HepG2 (cell line): ENCODE measurements around the gene SV2A. TPM values are rescaled to one million over a fixed set of nuclear protein-coding genes. Genes with fewer than 3 reads are reported as not detected.

Experiments
- ATAC-seq: fragments of 200-7000 bp; cut with Tn5 transposase; 3 replicates; pipeline ENCODE4 v1.9.1; 2020; ENCODE audit warnings: mild to moderate bottlenecking, moderate library complexity
- BruUV-seq: library from RNA; stranded (reverse); fragments of 400-500 nt; replicated peaks from 2 replicates; lab custom pipeline; 2021; lab: Mats Ljungman, UMichigan
- CTCF ChIA-PET: fragments of 300-600 bp; formaldehyde crosslinking; extraction: SDS; loops from one replicate; lab custom pipeline; 2021; ENCODE audit warnings: low total read pairs, inconsistent platforms, low intra/inter-chr PET ratio; lab: Yijun Ruan, JAX
- POLR2A ChIA-PET: fragments of 350-600 bp; sonication (Branson Sonifier 250); formaldehyde crosslinking; loops from one replicate; lab custom pipeline; 2020; ENCODE audit warnings: antibody characterized with exemption, inconsistent platforms; lab: Yijun Ruan, JAX
- DNase-seq: peaks from one replicate; pipeline ENCODE4 v3.0.0-alpha.2; 2015; ENCODE audit warnings: low spot score
- FAIRE-seq: peaks from 3 replicates; lab custom pipeline; 2011; peaks lifted over from hg19 to GRCh38; lab: Jason Lieb, UNC
- H2AFZ ChIP-seq: one replicate; pipeline ENCODE4 v1.6.1; 2011; ENCODE audit warnings: low read length, inconsistent platforms
- H3K27ac ChIP-seq: fragments of 300-600 bp; 3 replicates; pipeline ENCODE4 v1.8.0; 2011; ENCODE audit warnings: mixed run types, mild to moderate bottlenecking, mixed read lengths, low read length, inconsistent platforms; ENCODE audit not compliant: insufficient read depth; ENCODE audit errors: extremely low read length
- H3K27me3 ChIP-seq, 2 experiments: fragments of 200-600 bp in 1 of 2; 2 replicates in 1 of 2; 3 replicates in 1 of 2; pipeline versions ENCODE4 v1.6.0 to v1.8.0; 2011; ENCODE audit warnings: low read length in 2 of 2, mild to moderate bottlenecking in 2 of 2, moderate library complexity in 2 of 2, inconsistent platforms in 1 of 2; ENCODE audit not compliant: insufficient read depth in 2 of 2, control insufficient read depth in 1 of 2
- H3K36me3 ChIP-seq, 2 experiments: fragments of 200-600 bp in 1 of 2; replicated peaks in 1 of 2; 2 replicates in 1 of 2; 3 replicates in 1 of 2; pipeline versions ENCODE4 v1.5.1 to v1.8.0; 2011; ENCODE audit warnings: low read length in 2 of 2, inconsistent platforms in 1 of 2; ENCODE audit not compliant: insufficient read depth in 2 of 2, control insufficient read depth in 1 of 2
- H3K4me1 ChIP-seq: 2 replicates; pipeline ENCODE4 v1.5.1; 2012; ENCODE audit warnings: low read length, inconsistent platforms; ENCODE audit not compliant: insufficient read depth
- H3K4me2 ChIP-seq: 2 replicates; pipeline ENCODE4 v1.6.0; 2011; ENCODE audit warnings: low read depth, low read length, inconsistent platforms
- H3K4me3 ChIP-seq, 3 experiments: fragments of 200-600 bp in 1 of 3; sonication (generic), shearing (Covaris generic) in 1 of 3; replicated peaks in 1 of 3; 2 replicates each; pipeline ENCODE4 v1.5.1; 2011 to 2016; ENCODE audit warnings: low read length in 3 of 3, inconsistent platforms in 2 of 3, low read depth in 2 of 3, mild to moderate bottlenecking in 2 of 3, control low read depth in 1 of 3, mixed read lengths in 1 of 3; ENCODE audit not compliant: insufficient read depth in 1 of 3
- H3K79me2 ChIP-seq: one replicate; pipeline ENCODE4 v1.6.1; 2011; ENCODE audit warnings: low read length, inconsistent platforms; ENCODE audit not compliant: insufficient read depth
- H3K9ac ChIP-seq: 2 replicates; pipeline ENCODE4 v1.6.0; 2011; ENCODE audit warnings: mild to moderate bottlenecking, low read depth, low read length, inconsistent platforms; ENCODE audit not compliant: insufficient read depth
- H3K9me3 ChIP-seq: 2 replicates; pipeline ENCODE4 v1.5.1; 2012; ENCODE audit warnings: mild to moderate bottlenecking, low read length
- H4K20me1 ChIP-seq: 2 replicates; pipeline ENCODE4 v1.6.0; 2011; ENCODE audit warnings: inconsistent platforms, mild to moderate bottlenecking, low read length, moderate library complexity; ENCODE audit not compliant: insufficient read depth
- ATF7 ChIP-seq, 2 experiments: fragments of 450-650 bp in 1 of 2; sonication (generic) in 1 of 2; formaldehyde crosslinking in 1 of 2; IDR thresholded peaks; 2 replicates each; pipeline versions ENCODE4 v1.4.0 to v1.6.1; 2016 to 2020; ENCODE audit warnings: antibody characterized with exemption in 1 of 2, mild to moderate bottlenecking in 1 of 2, missing genetic modification reagents in 1 of 2
- ATF7-NPFF ChIP-seq: sonication (generic); formaldehyde crosslinking; IDR thresholded peaks from 2 replicates; pipeline ENCODE4 v1.8.1; 2023; ENCODE audit warnings: mild to moderate bottlenecking, low read depth, missing genetic modification reagents, moderate library complexity
- GATA4 ChIP-seq: sonication (generic); IDR thresholded peaks from 2 replicates; pipeline ENCODE4 v1.6.1; 2016; ENCODE audit warnings: antibody characterized with exemption, low read depth, borderline replicate concordance
- MTF2 ChIP-seq: sonication (generic); formaldehyde crosslinking; IDR thresholded peaks from 2 replicates; pipeline ENCODE4 v1.5.0; 2020; ENCODE audit warnings: missing genetic modification reagents, borderline replicate concordance
- NFYB ChIP-seq: sonication (generic); formaldehyde crosslinking; IDR thresholded peaks from 2 replicates; pipeline ENCODE4 v1.4.0; 2020; ENCODE audit warnings: missing genetic modification reagents
- POLR2G ChIP-seq: fragments of 200-400 bp; formaldehyde crosslinking; IDR thresholded peaks from 2 replicates; pipeline ENCODE4 v1.6.1; 2018; ENCODE audit warnings: mild to moderate bottlenecking, low read depth, low read length, moderate library complexity
- SIN3A ChIP-seq: IDR thresholded peaks from 2 replicates; pipeline ENCODE4 v1.6.1; 2011; ENCODE audit warnings: low read depth, mild to moderate bottlenecking, control low read depth, low read length, borderline replicate concordance
- ZNF264 ChIP-seq: sonication (generic); formaldehyde crosslinking; IDR thresholded peaks from 2 replicates; pipeline ENCODE4 v1.4.0; 2020; ENCODE audit warnings: missing genetic modification reagents
- ZNF331 ChIP-seq: sonication (generic); formaldehyde crosslinking; IDR thresholded peaks from 2 replicates; pipeline ENCODE4 v1.4.0; 2020; ENCODE audit warnings: missing genetic modification reagents
- ZNF598 ChIP-seq: sonication (generic); formaldehyde crosslinking; IDR thresholded peaks from 2 replicates; pipeline ENCODE4 v1.5.1; 2020; ENCODE audit warnings: mild to moderate bottlenecking, missing genetic modification reagents, borderline replicate concordance
- ZSCAN22 ChIP-seq: sonication (generic); formaldehyde crosslinking; IDR thresholded peaks from 2 replicates; pipeline ENCODE4 v1.4.0; 2020; ENCODE audit warnings: mild to moderate bottlenecking, missing genetic modification reagents
- WGBS: methylation state at CpG from one replicate; pipeline ENCODE4 v1.1.6; 2017; ENCODE audit warnings: low lambda C conversion rate; 5-methylcytosine and 5-hydroxymethylcytosine counted together
- in situ Hi-C: cut with HindIII; loops from 2 replicates; pipeline ENCODE4 v1.10.0; 2017; ENCODE audit warnings: low pct_unique_long_range_greater_than_20kb; ENCODE audit not compliant: extremely low pct_ligation_motif_present
- intact Hi-C: fragments of 100-400 bp; cut with micrococcal nuclease; formaldehyde crosslinking; loops from one replicate; pipeline ENCODE4 v1.10.0; 2022; ENCODE audit not compliant: unreplicated experiment
- polyA plus RNA-seq, 8 experiments: library from polyadenylated mRNA; depleted of rRNA in 3 of 8; stranded (reverse) in 7 of 8; unstranded in 1 of 8; fragments of >200 nt; fragmentation: Illumina TruSeq in 4 of 8; extraction: Trizol in 4 of 8; gene quantifications; 2 replicates each; pipeline versions ENCODE4 v1.2.1 to v1.2.3, GENCODE V29; 2011 to 2016; ENCODE audit warnings: low read depth in 4 of 8, missing spikeins in 1 of 8, mixed read lengths in 1 of 8; ENCODE audit not compliant: insufficient read depth in 1 of 8
- total RNA-seq, 5 experiments: library from RNA; depleted of rRNA; stranded (reverse); fragments of >200 nt; fragmentation: Illumina TruSeq; extraction: Trizol; gene quantifications; 2 replicates each; pipeline ENCODE4 v1.2.3, GENCODE V29; 2016; ENCODE audit warnings: low read depth in 1 of 5
- TF ChIP-seq, protein P1 (sequence below): sonication (generic); IDR thresholded peaks from 2 replicates; pipeline ENCODE4 v1.6.1; 2016; ENCODE audit warnings: low read depth, borderline replicate concordance
- TF ChIP-seq, protein P2 (sequence below): sonication (generic); formaldehyde crosslinking; IDR thresholded peaks from 2 replicates; pipeline ENCODE4 v1.4.0; 2020; ENCODE audit warnings: missing genetic modification reagents, borderline replicate concordance
- TF ChIP-seq, protein P3 (sequence below): sonication (generic); formaldehyde crosslinking; IDR thresholded peaks from 2 replicates; pipeline ENCODE4 v1.9.0; 2022; ENCODE audit warnings: missing genetic modification reagents, mild to moderate bottlenecking, borderline replicate concordance
- TF ChIP-seq, protein P4 (sequence below): sonication (generic); formaldehyde crosslinking; IDR thresholded peaks from 2 replicates; pipeline ENCODE4 v1.4.0; 2020; ENCODE audit warnings: mild to moderate bottlenecking, low read depth, missing genetic modification reagents
- TF ChIP-seq, protein P5 (sequence below): sonication (generic); formaldehyde crosslinking; IDR thresholded peaks from 2 replicates; pipeline ENCODE4 v1.4.0; 2020; ENCODE audit warnings: low read depth, mild to moderate bottlenecking, missing genetic modification reagents

Gene SV2A
- total and polyA plus RNA-seq, 2 of the 13 experiments (the other 11 are each of a cell fraction or from before 2014, with no cell fraction given) = 0.84 to 1.9 TPM

DNA sequence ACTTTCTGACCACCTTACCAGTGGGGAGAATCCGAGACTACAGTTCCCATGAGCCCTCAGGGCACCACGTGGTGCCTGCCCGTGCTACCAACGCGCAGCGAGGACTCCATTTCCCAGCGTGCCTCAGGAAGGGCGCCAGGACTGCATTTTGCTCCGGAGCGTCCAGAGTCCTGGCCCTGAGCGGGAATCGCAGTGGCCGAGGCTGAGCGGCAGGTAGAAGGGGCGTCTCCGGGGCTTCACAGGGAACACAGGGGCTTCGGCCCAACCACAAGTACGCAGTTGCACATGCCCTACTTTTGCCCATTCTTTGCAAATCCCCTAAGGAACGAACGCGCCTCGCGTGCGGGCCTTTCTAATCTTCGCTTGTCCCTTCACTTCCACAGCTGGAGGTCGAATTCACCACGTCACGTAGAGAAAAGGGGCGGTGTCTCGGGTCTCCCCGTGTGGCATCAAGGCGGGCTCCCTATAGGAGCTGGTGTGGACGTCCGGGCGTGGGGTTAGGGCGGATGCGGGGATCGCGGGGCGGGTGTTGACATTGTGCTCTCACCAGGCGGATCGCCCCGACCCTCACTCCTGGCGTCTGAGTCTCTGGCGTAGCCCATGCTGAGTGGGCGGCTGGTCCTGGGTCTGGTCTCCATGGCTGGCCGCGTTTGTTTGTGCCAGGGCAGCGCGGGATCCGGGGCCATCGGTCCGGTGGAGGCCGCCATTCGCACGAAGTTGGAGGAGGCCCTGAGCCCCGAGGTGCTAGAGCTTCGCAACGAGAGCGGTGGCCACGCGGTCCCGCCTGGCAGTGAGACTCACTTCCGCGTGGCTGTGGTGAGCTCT is 18.0 kb downstream of the SV2A start, which contains the start of gene BOLA1:
BOLA1 (plus strand) TSS at position 109 of the 825 bp plus-strand sequence; CDS start at position 601, 492 bp downstream.
- Histone ChIP-seq H3K36me3 (no peaks in the 10 kb centered on the region), H4K20me1 (no peaks in the 10 kb centered on the region), H3K4me2 (peak within 1 kb of the TSS; percentile 69), H3K4me3 (peak within 1 kb of the TSS; percentile 3 to 62 (median 42); a peak in 4 of 6 replicates), H3K4me1 (peaks cover 16% of the 10 kb centered on the region), H3K27ac (peak within 1 kb of the TSS; percentile 55), H3K79me2 (no peaks in the 10 kb centered on the region), H3K9me3 (no peaks in the 10 kb centered on the region), H3K27me3 (no peaks in the 10 kb centered on the region), H2AFZ (peak within 1 kb of the TSS; percentile 59), H3K9ac (peak within 1 kb of the TSS; percentile 72)
- intact Hi-C loops (no loop called here), in situ Hi-C loops (no loop called here)
- ChIA-PET CTCF (no interaction called here), POLR2A (interaction anchor here (2.5 kb wide), 1 partner anchor 12 kb away, joined by 15 read pairs; a partner anchor contains a TSS)
- ATAC-seq (peak; percentile 99), DNase-seq (peak; percentile 78), FAIRE-seq (peak; percentile 79)
- WGBS = 77% methylated on average over 48 of the region's 65 CpGs
- TSS peak; percentile 76 for BruUV-seq
- TF ChIP-seq, protein P1, sequence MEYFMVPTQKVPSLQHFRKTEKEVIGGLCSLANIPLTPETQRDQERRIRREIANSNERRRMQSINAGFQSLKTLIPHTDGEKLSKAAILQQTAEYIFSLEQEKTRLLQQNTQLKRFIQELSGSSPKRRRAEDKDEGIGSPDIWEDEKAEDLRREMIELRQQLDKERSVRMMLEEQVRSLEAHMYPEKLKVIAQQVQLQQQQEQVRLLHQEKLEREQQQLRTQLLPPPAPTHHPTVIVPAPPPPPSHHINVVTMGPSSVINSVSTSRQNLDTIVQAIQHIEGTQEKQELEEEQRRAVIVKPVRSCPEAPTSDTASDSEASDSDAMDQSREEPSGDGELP = no peak
- TF ChIP-seq ZSCAN22 (CRISPR knock-in tag) (no peak), MTF2 (CRISPR knock-in tag) (no peak), GATA4 (no peak), ATF7 (IDR thresholded peaks at IDR 0.05) (no peak), ATF7 (CRISPR knock-in tag; IDR thresholded peaks at IDR 0.05) (no peak), ZNF598 (CRISPR knock-in tag) (peak; percentile 46; the same call in 1 of the 2 replicates), POLR2G (peak; percentile 73), NFYB (CRISPR knock-in tag) (peak; percentile 64), ZNF264 (CRISPR knock-in tag) (no peak), SIN3A (no peak), ATF7-NPFF (CRISPR knock-in tag) (no peak), ZNF331 (CRISPR knock-in tag) (peak; percentile 58; the same call in 1 of the 2 replicates)
- TF ChIP-seq, protein P2, sequence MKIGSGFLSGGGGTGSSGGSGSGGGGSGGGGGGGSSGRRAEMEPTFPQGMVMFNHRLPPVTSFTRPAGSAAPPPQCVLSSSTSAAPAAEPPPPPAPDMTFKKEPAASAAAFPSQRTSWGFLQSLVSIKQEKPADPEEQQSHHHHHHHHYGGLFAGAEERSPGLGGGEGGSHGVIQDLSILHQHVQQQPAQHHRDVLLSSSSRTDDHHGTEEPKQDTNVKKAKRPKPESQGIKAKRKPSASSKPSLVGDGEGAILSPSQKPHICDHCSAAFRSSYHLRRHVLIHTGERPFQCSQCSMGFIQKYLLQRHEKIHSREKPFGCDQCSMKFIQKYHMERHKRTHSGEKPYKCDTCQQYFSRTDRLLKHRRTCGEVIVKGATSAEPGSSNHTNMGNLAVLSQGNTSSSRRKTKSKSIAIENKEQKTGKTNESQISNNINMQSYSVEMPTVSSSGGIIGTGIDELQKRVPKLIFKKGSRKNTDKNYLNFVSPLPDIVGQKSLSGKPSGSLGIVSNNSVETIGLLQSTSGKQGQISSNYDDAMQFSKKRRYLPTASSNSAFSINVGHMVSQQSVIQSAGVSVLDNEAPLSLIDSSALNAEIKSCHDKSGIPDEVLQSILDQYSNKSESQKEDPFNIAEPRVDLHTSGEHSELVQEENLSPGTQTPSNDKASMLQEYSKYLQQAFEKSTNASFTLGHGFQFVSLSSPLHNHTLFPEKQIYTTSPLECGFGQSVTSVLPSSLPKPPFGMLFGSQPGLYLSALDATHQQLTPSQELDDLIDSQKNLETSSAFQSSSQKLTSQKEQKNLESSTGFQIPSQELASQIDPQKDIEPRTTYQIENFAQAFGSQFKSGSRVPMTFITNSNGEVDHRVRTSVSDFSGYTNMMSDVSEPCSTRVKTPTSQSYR (CRISPR knock-in tag) = no peak
- TF ChIP-seq, protein P3, sequence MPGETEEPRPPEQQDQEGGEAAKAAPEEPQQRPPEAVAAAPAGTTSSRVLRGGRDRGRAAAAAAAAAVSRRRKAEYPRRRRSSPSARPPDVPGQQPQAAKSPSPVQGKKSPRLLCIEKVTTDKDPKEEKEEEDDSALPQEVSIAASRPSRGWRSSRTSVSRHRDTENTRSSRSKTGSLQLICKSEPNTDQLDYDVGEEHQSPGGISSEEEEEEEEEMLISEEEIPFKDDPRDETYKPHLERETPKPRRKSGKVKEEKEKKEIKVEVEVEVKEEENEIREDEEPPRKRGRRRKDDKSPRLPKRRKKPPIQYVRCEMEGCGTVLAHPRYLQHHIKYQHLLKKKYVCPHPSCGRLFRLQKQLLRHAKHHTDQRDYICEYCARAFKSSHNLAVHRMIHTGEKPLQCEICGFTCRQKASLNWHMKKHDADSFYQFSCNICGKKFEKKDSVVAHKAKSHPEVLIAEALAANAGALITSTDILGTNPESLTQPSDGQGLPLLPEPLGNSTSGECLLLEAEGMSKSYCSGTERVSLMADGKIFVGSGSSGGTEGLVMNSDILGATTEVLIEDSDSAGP (CRISPR knock-in tag) = peak; percentile 59; the same call in 1 of the 2 replicates
- TF ChIP-seq, protein P4, sequence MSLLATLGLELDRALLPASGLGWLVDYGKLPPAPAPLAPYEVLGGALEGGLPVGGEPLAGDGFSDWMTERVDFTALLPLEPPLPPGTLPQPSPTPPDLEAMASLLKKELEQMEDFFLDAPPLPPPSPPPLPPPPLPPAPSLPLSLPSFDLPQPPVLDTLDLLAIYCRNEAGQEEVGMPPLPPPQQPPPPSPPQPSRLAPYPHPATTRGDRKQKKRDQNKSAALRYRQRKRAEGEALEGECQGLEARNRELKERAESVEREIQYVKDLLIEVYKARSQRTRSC (CRISPR knock-in tag) = no peak
- TF ChIP-seq, protein P5, sequence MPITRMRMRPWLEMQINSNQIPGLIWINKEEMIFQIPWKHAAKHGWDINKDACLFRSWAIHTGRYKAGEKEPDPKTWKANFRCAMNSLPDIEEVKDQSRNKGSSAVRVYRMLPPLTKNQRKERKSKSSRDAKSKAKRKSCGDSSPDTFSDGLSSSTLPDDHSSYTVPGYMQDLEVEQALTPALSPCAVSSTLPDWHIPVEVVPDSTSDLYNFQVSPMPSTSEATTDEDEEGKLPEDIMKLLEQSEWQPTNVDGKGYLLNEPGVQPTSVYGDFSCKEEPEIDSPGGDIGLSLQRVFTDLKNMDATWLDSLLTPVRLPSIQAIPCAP = no peak
